HG03378 (cell line): ENCODE measurements around the gene CD300H.

Experiments
- ATAC-seq: cut with Tn5 transposase; IDR thresholded peaks from one replicate; pipeline ENCODE4 v1.9.1; 2021; ENCODE audit warnings: mild to moderate bottlenecking, moderate library complexity; ENCODE audit not compliant: unreplicated experiment

CD300H gene

GRCh38 chr17:74552037-74552436, 15.3 kb downstream of the CD300H start:
- ATAC-seq: no peak

- no peak for ATAC-seq
These were observed 16.7 kb downstream of the CD300H start for GRCh38 chr17:74550602-74551001.

- ATAC-seq: no peak
These were observed 18.0 kb downstream of the CD300H start for GRCh38 chr17:74549343-74549742.

- no peak for ATAC-seq
These were observed 19.6 kb downstream of the CD300H start for GRCh38 chr17:74547736-74548135.

GRCh38 chr17:74547264-74547663, 20.0 kb downstream of the CD300H start:
- ATAC-seq: no peak

GRCh38 chr17:74546586-74546985, 20.7 kb downstream of the CD300H start:
- no peak for ATAC-seq

- no peak for ATAC-seq
These were observed 21.5 kb downstream of the CD300H start, which contains the start of gene CD300C for GRCh38 chr17:74545843-74546230. Gene CD300C, minus strand, starts transcription at chr17:74546115. Its CDS starts 333 bp downstream, at chr17:74545782.

GRCh38 chr17:74544991-74545842, 22.1 kb downstream of the CD300H start:
- no peak for ATAC-seq

GRCh38 chr17:74543891-74544760, 23.2 kb downstream of the CD300H start:
- ATAC-seq: no peak

GRCh38 chr17:74543406-74543805, 23.9 kb downstream of the CD300H start:
- no peak for ATAC-seq

- no peak for ATAC-seq
These were observed 24.5 kb downstream of the CD300H start for GRCh38 chr17:74542727-74543383.

- no peak for ATAC-seq
These were observed 25.1 kb downstream of the CD300H start for GRCh38 chr17:74542166-74542565.

- ATAC-seq: no peak
These were observed 25.9 kb downstream of the CD300H start for GRCh38 chr17:74541176-74542111.

- ATAC-seq: no peak
These were observed 28.0 kb downstream of the CD300H start for GRCh38 chr17:74539281-74539820.

GRCh38 chr17:74536890-74537289, 30.4 kb downstream of the CD300H start:
- no peak for ATAC-seq

- no peak for ATAC-seq
These were observed 35.2 kb downstream of the CD300H start for GRCh38 chr17:74532115-74532514.

- no peak for ATAC-seq
These were observed 36.0 kb downstream of the CD300H start, which contains the start of gene CD300LB for GRCh38 chr17:74531231-74531761. Gene CD300LB, minus strand, starts transcription at chr17:74531475. Its CDS starts 125 bp downstream, at chr17:74531350.

GRCh38 chr17:74530831-74531150, 36.5 kb downstream of the CD300H start:
- ATAC-seq: no peak

- ATAC-seq: no peak
These were observed 38.1 kb downstream of the CD300H start for GRCh38 chr17:74529243-74529642.
